HG02885 (cell line): ENCODE results near the gene SPINK8.
A peak's percentile ranks its signal among the peaks of the same experiment; 100 is the strongest.
"Not testable (repeated sequence)": the region's sequence is repeated elsewhere in the genome, so short reads cannot be mapped to it uniquely, and the experiment has no call there.

Source experiments
- ATAC-seq: cut with Tn5 transposase; IDR thresholded peaks from one replicate; pipeline ENCODE4 v1.9.1; 2021; ENCODE audit warnings: mild to moderate bottlenecking; ENCODE audit not compliant: unreplicated experiment, poor library complexity

SPINK8 gene

DNA sequence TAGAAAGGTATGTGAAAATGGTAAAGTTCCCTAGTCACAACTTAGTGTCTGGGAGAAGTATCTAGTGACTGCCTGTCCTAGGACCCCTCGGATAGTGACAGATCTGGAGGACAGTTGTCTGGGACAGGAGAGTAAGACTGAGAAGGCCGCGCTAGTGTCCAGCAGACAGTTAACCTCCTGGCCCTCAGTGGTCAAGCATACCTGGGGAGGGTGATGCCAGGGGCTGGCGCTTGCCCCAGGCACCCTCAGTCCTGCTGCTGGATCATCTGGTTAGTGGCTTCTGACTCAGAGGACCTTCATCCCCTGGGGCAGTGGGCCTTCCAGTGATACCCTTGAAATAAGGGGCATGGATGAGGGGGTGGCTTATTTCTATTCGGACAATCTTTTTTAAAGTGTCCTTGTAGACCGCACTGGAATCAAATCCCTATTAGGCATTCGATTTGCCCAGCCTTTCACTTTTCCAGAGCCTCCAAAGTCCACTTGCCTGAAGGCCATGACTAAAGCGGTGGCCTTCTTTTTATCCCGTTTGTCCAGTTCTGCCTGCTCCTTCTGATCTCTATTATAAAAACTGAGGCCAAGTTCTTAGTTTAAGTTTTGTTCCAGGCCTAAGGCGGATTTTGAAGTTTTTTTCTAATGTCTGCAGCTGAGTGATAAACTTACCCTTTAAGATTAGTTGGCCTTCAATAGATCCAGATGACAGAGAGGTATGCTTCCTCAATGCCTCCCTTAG, 1.6 kb downstream of the SPINK8 start:
- not testable (repeated sequence) for ATAC-seq

DNA sequence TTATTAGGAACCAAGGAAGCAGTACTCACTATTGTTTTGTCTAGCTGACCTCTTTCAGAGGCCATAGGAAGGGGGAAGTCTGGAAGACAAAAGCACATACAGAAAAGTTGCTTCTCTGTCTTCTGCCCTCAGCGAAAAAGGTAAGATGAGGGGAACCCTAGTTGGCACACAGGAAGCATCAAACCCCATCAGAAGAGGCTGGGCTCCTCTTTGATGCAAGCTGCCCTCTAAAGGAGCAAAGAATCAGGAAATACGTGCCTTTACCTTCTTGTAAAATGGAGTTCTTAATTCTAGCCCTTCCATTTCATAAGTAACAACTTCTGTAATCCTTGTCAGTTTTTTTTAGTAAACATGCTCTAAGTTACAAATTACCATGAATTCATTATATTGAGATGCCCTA, 12.5 kb downstream of the SPINK8 start:
- no peak for ATAC-seq

DNA sequence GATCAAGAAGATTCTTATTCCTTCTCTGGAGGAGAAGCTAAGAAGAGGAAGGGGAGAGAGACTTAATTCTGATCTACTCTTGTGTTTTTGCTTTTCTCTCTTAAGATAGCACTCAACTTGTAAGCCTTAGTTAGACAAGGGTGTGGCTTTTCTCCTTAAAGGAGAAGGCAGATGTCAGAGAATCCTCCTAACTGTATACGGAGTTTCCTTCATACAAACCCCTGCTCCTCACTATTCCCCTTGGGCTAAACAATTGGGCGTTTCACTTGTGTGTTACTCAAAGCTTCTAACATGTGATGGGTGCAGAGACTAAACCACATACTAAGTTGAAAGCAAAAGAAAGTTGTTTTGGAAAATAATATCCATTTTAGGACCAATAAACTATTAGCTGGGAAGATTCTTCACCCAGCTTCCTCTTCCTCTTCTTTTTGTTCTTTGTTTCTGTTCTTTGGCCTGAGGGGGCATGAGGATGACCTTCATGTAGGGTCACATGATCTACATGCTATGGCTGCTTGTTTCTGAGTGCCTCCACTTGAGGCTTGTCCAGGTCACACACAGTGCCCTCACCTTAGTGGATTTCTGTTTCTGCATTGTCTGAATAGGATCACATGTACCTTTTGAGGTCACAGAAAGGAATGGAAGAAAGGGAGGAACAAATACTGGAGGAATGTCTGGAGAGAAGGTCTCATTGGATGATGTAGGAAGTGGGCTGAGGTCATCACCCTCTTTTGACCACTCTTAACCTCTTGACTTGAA, 14.6 kb downstream of the SPINK8 start:
- ATAC-seq, result no peak

DNA sequence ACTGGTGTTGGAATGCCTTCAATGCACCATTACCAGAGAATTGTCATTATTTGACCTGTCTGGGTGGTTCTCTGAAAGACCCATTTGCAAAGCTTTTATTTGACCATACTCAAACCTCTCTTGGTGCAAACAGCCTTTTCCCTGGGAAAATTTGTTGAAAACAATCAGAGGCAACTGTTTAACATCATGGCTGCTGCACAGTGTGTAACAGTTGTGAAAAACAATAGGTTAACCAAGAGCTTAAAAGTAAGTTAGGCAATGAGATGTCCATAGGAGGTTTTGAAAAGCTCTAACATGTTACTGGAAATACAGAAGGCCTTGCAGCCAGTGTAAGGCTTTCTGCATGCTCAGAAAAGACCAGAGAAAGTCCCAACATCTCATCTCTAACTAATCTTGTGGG, 18.9 kb downstream of the SPINK8 start:
- ATAC-seq, result no peak

DNA sequence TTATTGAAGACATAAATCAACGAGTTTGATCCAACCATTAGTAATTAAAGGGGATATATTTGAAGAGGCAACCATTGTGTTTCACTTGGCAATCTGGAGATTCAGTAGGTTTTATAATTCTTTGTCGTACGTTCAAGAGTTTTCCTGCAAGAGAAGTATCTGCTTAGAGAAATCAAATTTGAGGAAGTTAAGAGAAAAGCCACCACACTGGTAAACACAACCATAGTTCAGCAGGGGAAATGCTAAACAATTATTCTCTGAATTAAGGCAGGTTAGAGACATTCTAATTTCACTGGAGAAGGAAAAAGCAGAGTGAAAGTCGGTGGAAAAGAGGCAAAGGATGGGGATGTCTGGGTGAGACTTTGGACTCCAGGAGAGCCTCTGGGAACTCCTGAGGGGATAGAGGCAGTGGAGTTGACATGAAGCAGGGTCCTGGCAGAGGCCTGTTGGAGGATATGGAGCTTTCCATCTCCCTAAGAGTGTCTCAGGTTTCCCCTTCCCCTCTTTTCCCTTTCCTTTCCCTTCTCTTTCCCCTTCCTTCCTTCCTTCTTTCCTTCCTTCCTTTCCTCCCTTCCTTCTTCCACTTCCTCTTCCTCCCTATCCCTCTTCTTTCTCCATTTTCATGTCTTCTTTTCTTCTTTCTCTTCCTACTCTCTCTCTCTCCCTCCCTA, 26.5 kb downstream of the SPINK8 start:
- ATAC-seq, result no peak

DNA sequence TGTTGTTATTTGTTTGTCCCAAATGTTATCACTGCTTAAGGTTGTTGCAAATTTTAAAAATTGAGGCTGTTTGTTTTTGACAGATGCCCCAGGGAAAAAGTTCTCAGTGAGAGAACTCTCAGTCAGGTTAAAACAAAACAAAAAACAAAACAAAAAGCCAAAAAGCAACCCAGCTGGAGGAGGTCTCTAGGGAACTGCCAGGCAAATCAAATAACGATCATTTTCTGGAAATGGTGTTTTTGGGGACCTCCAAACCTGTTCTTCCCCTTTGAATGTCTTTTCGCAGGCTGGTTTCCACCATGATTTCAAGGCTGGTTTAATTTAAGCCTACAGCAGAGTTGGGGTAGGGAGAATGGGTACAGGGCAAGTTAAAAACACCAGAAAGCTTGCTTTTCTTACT, 27.2 kb downstream of the SPINK8 start:
- no peak for ATAC-seq

DNA sequence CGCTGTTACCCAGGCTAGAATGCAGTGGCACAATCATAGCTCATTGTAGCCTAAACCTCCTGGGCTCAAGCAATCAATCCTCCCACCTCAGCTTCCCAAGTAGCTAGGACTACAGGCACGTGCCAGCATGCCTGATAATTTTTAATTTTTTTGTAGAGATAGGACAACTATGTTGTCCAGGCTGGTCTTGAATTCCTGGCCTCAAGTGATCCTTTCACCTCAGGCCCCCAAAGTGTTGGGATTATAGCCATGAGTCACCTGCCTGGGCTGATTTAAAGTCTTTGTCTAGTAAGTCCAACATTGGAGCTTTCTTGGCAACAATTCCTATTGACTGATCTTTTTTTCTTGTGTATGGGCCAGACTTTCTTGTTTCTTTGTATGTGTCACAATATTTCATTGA, 28.1 kb downstream of the SPINK8 start:
- ATAC-seq, result no peak

DNA sequence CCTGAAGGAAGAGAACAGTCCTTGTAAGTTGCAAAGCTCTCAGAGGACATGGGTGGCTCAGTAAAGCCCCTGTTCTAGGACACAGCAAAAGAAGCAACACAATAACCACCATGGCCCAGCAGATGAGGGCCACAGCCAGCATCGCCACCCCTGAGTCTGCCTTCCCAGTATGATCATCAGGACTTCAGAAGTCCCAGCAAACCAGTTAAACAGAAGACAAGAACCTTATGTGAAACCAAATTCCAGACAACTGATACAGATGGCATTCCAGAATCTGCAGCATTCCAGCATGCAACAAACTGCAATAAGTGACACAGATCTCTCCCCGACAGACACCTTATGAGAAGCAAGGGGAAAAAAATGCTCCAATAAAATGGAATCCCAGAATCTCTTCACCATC, 30.4 kb downstream of the SPINK8 start:
- no peak for ATAC-seq

DNA sequence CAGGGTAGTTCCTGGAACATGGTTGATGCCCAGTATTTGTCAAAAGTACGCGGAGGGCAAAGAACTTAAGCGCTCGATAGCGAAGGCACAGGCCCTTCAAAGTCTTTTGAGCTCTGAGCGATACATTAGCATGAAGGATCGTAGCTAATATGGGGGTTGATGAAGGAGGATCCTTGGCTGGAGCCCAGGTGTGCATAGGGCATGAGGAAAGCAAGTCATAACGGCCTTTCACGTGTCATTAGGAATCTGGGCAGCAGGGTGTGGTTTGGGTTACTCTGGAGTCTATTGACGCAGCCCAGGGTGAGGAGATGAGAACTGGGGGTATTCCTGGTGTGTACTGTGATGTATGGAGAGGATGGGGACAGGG, 31.7 kb downstream of the SPINK8 start:
- ATAC-seq, result peak; percentile 2

DNA sequence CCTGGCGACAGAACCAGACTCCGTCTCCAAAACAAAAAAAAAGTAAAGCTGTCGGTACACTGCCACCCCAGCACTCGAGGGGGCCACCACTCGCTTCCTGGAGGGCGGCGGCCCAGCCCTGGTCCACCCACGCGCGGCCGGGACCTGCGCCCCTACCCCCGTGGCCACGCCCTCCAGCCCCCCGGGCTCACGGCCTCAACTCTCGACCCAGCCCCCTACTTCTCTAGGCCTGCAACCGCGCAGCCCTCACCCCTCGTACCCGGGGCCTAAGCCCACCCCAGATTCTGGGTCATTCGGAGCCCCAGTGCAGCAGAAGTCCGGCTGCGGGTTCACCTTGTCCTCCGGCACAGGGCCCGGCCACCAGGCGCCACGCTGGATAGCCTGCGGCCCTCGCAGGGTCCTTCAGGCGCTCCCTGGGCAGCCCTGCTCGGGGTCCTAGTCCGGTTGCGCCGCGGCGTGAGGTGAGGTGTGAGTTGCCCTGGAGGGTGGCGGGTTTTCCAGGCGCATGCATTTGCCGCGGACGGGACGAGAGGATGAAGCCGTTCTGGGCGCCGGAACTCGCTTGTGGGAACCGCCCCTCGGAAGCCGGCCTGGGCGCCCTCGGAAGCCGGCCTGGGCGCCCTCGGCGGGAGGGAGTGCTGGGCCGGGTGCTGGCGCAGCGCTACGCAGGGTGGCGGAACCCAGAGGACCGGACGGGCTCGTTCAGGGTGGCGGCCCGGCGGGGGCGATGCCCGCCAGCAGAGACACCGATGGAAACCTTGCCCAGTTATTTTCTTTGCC, 32.3 kb downstream of the SPINK8 start, which contains the start of gene NME6:
NME6 (minus strand) TSS at position 348 of the 780 bp plus-strand sequence.
- ATAC-seq, result peak; percentile 82

DNA sequence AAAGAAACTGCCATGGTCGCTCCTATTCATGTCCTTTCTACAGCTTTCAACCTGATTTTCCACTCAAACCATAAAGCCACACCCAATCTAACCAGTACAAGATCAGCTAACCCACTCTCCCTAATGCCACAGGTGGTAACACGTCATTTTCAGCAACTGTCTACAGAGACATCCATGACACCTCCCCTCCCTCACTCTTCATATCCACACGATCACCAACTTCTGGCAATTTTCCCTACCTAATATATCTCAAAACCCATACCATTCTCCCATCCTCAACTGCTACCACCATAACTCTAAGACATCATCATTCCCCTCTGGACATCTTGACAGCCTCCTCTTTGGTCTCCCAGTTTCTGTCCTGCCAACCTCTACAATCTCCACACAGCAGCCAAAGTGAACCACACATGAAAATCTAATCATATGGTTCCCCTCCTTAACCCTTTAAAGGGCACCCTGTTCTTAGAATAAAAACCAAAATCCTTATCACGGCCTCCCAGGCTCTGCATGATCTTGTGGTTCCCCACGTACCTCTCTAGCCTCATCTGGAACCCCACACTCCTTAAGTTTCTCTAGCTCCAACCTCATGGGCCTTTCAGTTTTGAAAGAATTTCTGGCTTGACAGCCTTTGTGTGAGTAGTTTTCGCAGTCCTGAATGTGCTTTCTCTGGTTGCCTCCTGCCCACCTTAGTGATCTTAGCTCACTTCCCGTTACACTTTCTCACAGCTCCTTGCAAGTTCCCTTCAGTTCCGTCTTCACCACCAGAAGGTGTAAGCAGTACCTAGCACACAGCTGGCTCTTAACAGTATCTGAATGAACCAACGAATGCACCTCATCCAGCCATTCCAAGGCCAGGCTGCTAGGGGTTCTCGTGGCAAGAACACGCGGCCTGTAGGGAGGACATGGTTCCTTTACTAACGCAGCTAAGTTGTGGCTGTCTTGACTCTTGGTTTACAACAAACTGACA, 33.4 kb downstream of the SPINK8 start:
- ATAC-seq, result no peak

DNA sequence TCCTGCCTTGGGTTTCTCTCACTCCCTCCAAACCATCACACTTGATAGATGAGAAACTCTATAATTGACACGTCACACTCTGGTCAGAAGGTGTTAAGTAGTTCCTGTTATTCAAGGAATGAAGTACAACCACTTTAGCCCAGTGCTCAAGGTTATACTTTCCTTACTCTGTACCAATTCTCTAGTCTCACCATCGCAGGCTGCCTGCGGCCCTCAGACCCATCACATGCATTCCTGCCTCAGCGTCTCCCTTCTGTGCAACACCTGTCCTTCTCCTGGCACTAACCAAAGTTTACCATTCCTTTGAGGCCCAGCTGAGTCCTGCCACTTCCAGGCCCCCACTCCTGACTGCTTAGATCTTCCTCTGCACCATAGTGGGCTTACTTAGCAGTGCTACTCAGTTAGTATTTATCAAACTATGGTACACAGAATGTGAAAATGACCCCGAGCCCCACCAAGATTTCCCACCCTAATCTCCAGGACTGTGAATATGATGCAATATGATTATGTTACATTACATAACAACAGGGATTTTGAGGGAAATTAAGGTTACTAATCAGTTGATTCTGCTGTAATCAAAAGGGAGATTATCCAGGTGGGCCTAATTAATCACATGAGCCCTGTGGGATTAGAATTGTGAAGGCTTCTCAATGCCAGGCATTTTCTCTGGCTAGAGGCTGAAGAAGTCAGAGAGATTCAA, 36.2 kb downstream of the SPINK8 start:
- ATAC-seq, result no peak

DNA sequence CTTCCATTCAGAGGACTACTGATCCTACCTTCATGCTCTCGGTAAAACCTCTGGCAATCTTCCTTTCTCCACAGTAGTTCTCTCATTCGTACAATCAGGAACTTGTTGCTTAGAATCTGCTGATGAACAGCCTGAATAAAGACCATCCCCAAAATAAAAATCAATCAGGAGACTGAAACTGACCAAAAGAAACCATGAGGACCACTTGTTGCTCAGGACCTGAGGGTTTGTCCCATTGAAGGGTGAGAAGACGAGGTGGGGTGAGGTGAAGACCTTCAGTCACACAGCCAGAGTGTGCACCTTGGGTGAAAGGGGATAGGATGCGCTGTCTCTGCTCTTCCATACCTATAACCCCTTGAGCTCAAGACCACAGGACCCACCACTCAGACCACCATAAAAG, 36.8 kb downstream of the SPINK8 start:
- no peak for ATAC-seq

DNA sequence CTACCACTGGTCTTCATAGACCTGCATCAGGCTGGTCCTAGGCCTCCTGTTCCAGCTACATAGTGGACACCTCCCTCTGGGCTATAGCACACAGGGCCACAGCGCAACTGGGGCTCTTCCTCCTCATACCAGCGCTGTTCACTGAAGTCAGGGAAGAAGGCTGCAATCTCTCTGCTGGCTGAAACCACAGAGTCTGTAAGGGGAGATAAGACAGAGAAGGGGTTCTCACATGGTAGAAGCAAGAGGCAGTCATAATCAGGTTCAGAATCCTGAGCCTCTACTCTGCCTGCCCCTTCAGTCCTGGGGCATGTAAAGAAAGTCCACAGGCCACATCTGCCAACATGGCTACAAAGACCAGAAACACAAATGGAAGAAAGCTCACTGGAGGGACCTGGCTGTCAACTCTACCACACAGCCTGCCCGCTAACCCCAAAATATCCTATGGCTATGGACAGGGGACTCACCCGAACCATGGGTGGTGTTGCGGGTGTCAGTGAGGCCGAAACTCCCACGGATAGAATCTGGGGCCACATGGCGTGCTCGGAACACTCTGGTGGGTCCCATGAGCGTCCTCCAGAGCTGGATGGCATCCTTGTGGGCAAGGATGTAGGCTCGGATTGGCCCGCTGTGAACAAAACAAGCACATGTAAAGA, 38.7 kb downstream of the SPINK8 start:
- no peak for ATAC-seq

DNA sequence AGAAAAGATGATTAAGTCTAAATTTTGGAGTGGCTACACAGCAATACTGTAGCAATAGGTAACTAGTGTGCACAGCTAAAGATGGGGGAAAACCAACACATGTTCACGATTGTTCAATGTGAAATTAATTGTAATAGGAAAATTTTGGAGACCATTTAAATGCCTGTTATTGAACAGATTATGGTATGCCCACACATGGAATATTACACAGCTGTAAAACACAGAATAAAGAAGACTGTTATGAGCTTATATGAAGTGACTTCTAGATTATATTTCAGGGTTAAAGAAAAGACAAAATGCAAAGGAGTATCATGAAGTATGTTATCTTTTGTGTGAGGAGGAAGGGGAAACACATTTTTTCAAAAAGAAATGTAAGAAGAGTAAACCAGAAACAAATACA, 43.8 kb downstream of the SPINK8 start:
- ATAC-seq, result no peak

DNA sequence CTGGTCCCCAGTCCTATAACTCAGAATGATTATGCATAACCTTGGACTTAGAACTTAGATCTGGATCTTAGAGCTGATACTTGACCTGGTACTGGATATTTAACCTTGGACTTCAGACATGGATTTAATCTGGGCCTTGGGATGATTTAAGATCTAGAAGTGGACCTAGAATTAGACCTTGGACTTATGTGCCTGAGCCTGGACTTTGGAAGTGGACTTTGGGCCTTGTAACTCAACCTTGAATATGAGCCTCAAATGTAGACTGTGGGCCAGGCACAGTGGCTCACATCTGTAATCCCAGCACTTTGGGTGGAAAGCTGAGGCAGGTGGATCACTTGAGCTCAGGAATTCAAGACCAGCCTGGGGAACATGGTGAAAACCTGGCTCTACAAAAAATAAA, 46.4 kb downstream of the SPINK8 start:
- no peak for ATAC-seq

DNA sequence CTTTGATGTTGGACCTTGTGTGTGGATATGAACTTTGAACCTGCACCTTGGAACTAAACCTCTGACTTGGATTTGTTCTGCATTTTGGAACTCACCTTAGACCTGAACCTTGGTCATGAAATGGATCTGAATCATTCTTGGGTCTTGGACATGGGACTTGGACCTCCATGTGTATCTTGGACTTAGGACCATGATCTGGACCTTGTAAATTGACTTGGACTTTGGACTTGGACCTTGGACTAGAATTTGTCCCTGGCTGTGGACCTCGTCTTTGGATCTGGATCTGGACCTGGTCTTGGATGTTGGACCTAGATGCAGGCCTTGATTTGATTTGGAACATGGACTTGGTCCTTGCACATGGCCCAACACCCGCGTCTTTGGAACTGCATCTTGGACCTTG, 47.2 kb downstream of the SPINK8 start:
- ATAC-seq, result no peak

DNA sequence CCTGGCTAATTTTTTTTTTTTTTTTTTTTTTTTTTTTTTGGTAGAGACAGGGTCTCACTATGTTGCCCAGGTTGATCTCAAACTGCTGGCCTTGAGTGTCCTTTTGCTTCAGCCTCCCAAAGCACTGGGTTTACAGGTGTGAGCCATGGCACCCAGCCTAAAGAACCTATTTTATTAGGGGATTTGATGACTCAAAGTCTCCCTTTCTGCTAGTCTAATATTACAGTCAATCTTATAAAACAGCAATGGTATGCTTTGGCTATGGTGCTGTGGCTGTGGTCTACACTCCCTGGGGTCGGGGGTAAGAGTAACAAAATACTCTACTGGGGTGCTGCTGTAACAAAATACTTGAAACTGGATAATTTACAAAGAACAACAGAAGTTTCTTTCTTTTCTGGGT, 47.8 kb downstream of the SPINK8 start:
- no peak for ATAC-seq
